Dedifferentiated amniotic fluid mesenchymal stem cell (primary cell): ENCODE results near the gene CBLIF.
"Not testable (repeated sequence)": the region's sequence is repeated elsewhere in the genome, so short reads cannot be mapped to it uniquely, and the experiment has no call there.

ENCODE experiments used
- DNase-seq: peaks from one replicate; pipeline ENCODE4 v3.0.0-alpha.2; 2016; ENCODE audit errors: extremely low spot score

Gene CBLIF

DNA sequence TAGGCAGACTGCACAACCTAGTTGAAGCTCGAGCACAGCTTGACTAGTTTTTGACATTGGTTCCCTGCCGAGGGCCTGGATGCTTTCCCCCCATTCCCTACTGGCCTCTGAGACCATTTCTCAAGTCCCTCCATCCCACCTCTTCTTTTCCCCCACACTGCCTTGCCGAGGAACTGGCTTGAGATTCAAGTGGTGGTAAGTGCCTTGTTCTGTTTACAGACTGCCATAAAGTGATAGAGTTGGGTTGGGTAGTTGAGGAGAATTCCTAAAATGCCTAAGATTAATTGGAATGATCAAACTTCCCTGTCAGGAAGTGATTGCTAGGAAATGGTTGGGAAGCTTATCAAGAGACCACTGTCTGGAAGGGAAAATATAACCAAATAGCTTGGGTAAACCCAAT, 50.9 kb downstream of the CBLIF start:
- DNase-seq, result no peak

DNA sequence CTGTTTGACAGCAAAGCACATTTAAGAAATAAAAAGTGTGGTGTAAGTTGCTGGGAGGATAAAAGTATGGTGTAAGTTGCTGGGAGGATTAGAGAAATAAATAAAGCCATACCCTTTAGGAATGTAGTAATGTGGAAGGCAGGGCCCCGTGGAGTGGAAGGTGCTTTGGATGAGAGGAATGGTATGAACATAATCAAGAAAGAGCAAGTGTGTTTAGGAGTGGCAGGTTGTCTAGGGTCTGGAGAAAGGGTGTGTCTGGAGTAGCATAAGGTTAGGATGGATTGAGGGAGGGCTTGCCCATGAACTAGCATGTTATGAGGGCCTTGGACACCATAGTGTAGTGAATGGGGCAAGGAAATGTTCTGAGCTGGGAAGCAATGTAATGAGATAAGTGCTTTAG, 52.8 kb downstream of the CBLIF start:
- DNase-seq, result no peak

DNA sequence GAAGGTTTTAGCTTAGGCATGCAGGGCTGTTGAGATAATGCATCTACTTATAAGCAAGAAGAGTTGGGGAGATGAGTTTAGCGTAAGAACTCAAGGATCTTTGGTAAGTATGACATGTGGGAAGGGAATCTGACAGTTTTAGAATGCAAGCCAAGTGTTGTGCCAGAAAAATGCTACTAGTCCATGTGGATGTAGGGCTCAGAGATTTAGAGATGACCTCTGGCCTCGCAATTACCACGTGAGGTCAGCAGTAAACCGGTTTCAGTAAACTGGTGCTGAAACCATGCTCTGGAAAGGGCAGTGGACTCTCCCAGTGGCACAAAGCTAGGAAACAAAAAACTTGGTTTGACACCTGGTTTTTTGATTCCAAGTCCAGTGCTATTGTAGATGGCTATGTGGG, 53.7 kb downstream of the CBLIF start:
- DNase-seq, result no peak

DNA sequence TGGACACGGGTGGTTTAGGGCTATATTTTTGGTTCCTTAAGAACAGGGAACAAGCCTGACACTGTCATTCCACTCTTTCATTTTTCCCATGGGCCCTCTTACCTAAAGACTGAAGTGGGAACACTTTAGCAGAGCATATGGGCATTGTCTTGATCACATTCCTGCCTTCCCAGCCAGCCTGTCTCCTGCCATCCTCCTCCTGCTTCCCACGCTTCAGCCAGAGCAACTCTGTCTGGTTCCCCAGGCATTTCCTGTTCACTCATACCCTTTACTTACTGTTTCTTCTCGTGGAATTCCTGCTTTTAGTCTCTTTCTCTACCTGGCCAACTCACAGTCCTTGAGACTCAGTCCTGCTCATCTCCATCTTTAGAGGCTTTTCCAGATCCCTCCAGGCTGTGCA, 57.5 kb downstream of the CBLIF start:
- DNase-seq, result no peak

DNA sequence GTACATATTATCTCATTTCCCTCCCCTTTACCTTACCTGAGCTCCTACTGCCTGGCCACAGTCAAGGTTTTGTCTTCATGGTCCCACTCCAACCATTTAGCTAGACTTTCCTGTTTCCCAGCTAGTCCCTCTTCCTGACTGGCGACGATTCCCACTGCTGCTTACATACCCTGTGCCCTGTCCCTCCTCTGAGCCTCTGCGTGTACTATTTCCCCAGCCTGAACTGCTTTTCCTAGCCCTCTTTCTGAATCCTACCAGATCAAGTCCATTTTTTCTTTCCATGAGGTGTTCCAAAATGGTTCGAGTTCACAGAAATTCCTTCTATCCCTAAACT, 58.1 kb downstream of the CBLIF start:
- DNase-seq, result no peak

DNA sequence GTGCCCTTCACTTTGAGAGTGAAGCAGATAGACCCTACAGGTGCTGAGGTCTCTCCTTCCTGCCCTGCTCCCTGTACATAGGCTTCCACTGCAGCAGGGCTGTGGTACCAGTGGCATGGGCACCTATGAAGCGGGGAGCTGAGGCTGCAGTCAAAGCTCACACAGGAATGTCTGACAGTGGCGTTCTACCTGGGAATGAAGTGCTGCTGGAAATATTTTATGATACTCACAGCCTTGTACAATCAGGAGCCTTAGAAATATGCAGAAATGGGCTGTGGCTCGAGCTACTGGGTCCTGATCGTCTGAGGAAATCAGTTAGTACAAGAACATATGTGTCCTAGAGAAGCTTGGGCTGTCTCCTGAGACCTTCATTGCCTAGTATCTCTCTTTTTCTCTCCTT, 59.5 kb downstream of the CBLIF start:
- DNase-seq, result no peak

DNA sequence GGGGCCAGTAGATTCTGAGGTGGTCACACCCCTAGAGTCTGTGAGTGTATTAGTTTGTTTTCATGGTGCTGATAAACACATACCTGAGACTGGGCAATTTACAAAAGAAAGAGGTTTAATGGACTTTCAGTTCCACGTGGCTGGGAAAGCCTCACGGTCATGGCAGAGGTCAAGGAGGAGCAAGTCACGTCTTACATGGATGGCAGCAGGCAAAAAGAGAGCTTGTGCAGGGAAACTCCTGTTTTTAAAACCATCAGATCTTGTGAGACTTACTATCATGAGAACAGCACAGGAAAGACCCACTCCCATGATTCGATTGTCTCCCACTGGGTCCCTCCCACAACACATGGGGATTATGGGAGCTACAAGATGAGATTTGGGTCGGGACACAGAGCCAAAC, 60.9 kb downstream of the CBLIF start:
- DNase-seq, result not testable (repeated sequence)

DNA sequence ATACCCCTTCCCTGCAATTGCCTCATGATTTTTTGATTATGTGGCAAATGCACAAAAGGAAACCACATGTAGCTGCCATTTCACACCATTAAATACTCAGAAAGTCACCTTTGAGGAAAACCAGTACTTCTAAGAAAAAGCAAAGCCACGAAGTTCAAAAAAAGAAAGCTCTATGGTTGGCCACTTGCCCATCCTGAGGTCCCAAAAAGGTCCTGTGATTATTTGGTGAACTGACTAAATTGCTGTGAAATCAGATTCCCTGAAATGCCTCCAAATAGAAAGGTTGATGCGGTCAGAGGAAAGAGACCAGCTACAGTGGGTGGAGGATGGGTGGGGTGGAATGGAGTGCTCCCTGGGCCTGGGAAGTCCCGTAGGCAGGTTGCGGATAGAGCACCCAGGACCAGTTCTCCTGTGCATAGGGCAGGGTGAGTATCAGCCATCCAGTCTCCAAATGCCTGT, 61.6 kb downstream of the CBLIF start:
- DNase-seq, result no peak

DNA sequence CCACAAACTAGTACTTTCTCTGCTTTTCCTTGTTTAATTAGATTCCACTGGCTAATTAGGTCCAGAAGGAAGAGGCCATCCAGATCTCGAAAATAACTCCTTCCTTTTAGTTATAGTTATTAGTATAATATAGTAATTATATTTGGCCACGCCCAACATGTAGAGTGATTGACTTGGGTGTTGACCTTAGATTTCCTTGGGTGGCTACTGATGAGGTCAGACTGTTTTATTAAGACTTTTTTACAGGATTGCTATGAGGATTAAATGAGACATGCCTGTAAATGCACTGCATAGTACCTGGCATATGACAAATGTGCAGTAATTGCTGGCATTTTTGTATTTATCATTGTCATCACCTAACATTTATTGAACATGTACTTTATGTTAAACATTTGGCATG, 63.2 kb downstream of the CBLIF start:
- no peak for DNase-seq

DNA sequence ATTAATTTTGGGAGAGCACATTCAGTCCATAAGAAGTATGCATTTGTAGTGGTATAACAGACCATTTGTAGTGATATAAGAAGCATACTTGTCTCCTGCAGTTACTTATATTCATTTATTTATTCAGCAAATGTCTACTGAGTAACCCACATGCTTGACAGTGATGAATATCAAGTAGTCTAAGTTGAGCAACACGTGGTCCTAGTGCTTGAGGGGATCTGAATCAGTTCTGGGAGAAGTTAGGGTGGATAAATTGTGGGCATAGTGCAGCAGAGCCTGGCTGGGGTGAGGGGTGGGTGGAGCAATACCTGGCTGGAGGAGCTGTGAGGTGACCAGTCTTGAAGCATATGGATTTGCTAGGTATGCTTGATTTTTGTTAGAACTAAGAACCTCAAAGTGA, 65.8 kb downstream of the CBLIF start:
- no peak for DNase-seq
